ENCODE measurements around the gene CHMP2A. TPM values are rescaled to one million over a fixed set of nuclear protein-coding genes. Genes with fewer than 3 reads are reported as not detected.

Gene CHMP2A
- total and polyA plus RNA-seq, 2 donors (not counting 1 experiment from before 2014, with no cell fraction given), result 62.5 to 97.5 TPM

GRCh38 chr19:58563034-58563573 is 8.2 kb upstream of the CHMP2A start:
- H3K4me2 ChIP-seq (replicated peaks; ENCODE audit: low read depth, low read length, poor library complexity, severe bottlenecking), result peak overlapping the region; percentile 87
- Mint-ChIP-seq H3K4me3 (peak overlapping the region; percentile 96), H3K9me3 (ENCODE audit: insufficient read depth) (no peaks in the 10 kb centered on the region), H3K27ac (peak overlapping the region; percentile 87), H3K27me3 (no peaks in the 10 kb centered on the region), H3K4me1 (peaks cover 49% of the 10 kb centered on the region)
- peaks cover 7% of the 10 kb centered on the region for H4K20me1 ChIP-seq (ENCODE audit: control insufficient read depth, insufficient read depth, low read length, poor library complexity, severe bottlenecking)
- no peak for TF ChIP-seq EZH2 (IDR thresholded peaks at IDR 0.05; ENCODE audit: borderline replicate concordance, insufficient read depth, low read depth, low read length, poor library complexity, severe bottlenecking)
- no peak for TF ChIP-seq CTCF (IDR thresholded peaks at IDR 0.05)
- H3K27ac ChIP-seq (ENCODE audit: low read length in 2 of 2), result no peak overlapping the region
- H3K4me3 ChIP-seq (ENCODE audit: control extremely low read depth in 1 of 5, extremely low read depth in 1 of 5, insufficient read depth in 1 of 5, low read depth in 2 of 5, low read length in 4 of 5), result peak overlapping the region; percentile 26 to 59 (median 36)
- ATAC-seq (ENCODE audit: low read depth), result no peak
- 3% methylated on average over 40 of the region's 40 CpGs for WGBS (ENCODE audit: insufficient coverage)
- peaks cover 1% of the 10 kb centered on the region for H3K79me2 ChIP-seq (ENCODE audit: control insufficient read depth, insufficient read depth, low read length)
- POLR2A ChIA-PET, result interaction anchor here (1.2 to 1.6 kb wide), 3 partner anchors 9 to 43 kb away, joined by 3 to 8 read pairs (median 7); partner anchors contain the start of genes CHMP2A and ZBTB45
- H3K9ac ChIP-seq (ENCODE audit: low read length), result peak overlapping the region; percentile 50
- peaks cover 0 to 9% (median 0%) of the 10 kb centered on the region in 3 donors for H3K9me3 ChIP-seq (ENCODE audit: control extremely low read depth in 1 of 3, control insufficient read depth in 2 of 3, insufficient read depth in 1 of 3, low read length in 2 of 3)
- intact Hi-C loops (cut with micrococcal nuclease), result no loop called here
- CTCF ChIA-PET, result interaction anchor here (0.6 to 3.3 kb wide), 3 partner anchors 9 to 43 kb away, joined by 3 to 10 read pairs (median 3); partner anchors contain the start of gene MZF1
- H3K36me3 ChIP-seq (replicated peaks in 1 of 2; ENCODE audit: control extremely low read depth in 1 of 2, control insufficient read depth in 1 of 2, extremely low read depth in 1 of 2, insufficient read depth in 2 of 2, low read length in 1 of 2), result peaks cover 0 to 3% of the 10 kb centered on the region in 2 experiments
- no peaks in the 10 kb centered on the region for H3K27me3 ChIP-seq (replicated peaks in 1 of 4; ENCODE audit: control extremely low read depth in 1 of 4, control insufficient read depth in 3 of 4, insufficient read depth in 4 of 4, low read length in 3 of 4)
- peak overlapping the region; percentile 60 for H2AFZ ChIP-seq (ENCODE audit: insufficient read depth, low read depth, low read length, poor library complexity, severe bottlenecking)
- peaks cover 24 to 35% of the 10 kb centered on the region in 2 donors for H3K4me1 ChIP-seq (ENCODE audit: control insufficient read depth in 2 of 2, insufficient read depth in 2 of 2, low read length in 2 of 2)
- no peak for DNase-seq

Data from B cell (primary cell).